Astrocyte of the cerebellum (primary cell): ENCODE measurements around the gene SOX5.

Source experiments
- DNase-seq: peaks from one replicate; pipeline ENCODE4 v3.0.0-alpha.2; 2011; ENCODE audit warnings: low read depth
- H3K4me3 ChIP-seq: 2 replicates; pipeline ENCODE4 v1.5.1; 2011; ENCODE audit warnings: mild to moderate bottlenecking, low read depth, low read length, moderate library complexity
- in situ Hi-C: cut with HindIII; loops from 2 replicates; pipeline ENCODE4 v1.10.0; 2017; ENCODE audit warnings: low sequenced_read_pairs
- TF ChIP-seq, protein P1 (sequence below): IDR thresholded peaks from 2 replicates; pipeline ENCODE4 v1.5.1; 2012; ENCODE audit warnings: low read length, low read depth, moderate library complexity, mild to moderate bottlenecking; ENCODE audit errors: missing control alignments

The SOX5 gene

DNA sequence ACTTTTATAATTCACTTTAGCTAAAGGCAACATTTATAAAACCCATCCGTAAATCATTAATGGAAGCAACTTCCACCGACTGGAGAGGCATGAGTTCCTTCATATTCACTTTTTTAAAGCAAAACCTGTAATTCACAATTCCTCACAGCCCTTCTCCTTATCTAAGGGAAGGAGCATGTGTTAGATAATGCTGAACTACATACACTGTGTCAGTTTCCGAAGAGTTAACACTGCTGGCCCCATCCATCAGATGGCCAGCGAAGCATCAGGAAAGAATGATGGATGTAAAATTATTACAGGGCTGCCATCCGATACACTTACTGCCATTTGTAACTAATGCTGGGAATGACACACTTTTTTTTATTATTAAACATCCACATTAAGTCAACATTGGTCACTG lies 392.8 kb downstream of the SOX5 start:
- DNase-seq: no peak
- TF ChIP-seq, protein P1, sequence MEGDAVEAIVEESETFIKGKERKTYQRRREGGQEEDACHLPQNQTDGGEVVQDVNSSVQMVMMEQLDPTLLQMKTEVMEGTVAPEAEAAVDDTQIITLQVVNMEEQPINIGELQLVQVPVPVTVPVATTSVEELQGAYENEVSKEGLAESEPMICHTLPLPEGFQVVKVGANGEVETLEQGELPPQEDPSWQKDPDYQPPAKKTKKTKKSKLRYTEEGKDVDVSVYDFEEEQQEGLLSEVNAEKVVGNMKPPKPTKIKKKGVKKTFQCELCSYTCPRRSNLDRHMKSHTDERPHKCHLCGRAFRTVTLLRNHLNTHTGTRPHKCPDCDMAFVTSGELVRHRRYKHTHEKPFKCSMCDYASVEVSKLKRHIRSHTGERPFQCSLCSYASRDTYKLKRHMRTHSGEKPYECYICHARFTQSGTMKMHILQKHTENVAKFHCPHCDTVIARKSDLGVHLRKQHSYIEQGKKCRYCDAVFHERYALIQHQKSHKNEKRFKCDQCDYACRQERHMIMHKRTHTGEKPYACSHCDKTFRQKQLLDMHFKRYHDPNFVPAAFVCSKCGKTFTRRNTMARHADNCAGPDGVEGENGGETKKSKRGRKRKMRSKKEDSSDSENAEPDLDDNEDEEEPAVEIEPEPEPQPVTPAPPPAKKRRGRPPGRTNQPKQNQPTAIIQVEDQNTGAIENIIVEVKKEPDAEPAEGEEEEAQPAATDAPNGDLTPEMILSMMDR: no peak
- in situ Hi-C loops: no loop called here
- H3K4me3 ChIP-seq: no peak overlapping the region

DNA sequence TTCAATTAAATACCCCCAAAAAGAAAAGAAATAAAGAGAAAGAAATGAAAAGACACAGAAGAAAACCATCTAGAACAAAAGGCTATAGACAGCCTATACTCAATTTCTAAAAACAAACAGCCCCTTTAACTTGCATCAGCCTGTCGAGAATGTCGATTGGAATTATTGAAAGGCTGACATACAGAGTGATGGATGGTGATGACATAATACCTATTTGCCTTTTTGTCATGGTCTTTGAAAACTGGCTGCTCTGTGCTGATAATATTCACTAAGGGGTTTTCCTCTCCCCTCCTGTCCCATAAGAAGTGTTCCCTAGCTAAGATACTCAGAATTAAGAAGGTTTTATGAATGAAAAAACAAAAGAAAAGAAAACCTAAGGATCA lies 393.7 kb downstream of the SOX5 start:
- TF ChIP-seq, protein P1: no peak
- no peak overlapping the region for H3K4me3 ChIP-seq
- in situ Hi-C loops: no loop called here
- DNase-seq: no peak

DNA sequence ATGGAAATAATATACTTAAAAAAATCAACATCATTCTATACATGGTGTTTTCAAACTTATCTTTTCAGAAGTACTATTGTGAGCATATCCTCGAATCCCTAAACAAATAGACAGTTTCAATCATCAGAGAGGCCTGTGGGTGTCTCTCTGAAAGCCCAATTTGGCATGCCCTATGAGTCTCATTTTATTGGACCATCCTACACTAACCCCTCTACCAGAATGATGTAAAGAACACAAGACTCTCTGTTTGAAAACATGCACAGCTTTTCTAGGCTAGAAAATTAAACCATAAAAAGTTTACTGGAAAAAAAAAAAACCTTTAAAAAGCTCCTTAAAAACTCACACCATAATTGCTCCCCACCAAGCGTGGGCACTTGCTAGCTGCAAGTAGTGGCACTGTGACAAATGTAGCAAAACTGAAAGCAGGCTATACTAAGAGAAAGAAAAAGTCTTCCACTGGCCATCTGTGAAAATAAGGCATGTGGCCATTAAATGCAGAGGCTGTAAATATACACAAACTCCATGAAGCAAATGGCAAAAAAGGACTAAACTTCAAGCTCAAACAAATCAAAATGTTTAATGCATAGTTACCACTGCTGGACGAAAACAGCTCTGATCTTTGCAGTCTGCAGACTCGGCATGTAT lies 394.2 kb downstream of the SOX5 start:
- no peak overlapping the region for H3K4me3 ChIP-seq
- DNase-seq: no peak
- in situ Hi-C loops: no loop called here
- TF ChIP-seq, protein P1: no peak

- in situ Hi-C loops: no loop called here
- TF ChIP-seq, protein P1: no peak
- no peak overlapping the region for H3K4me3 ChIP-seq
- DNase-seq: no peak
Observed at GRCh38 chr12:23552417-23552816, 397.1 kb downstream of the SOX5 start.

DNA sequence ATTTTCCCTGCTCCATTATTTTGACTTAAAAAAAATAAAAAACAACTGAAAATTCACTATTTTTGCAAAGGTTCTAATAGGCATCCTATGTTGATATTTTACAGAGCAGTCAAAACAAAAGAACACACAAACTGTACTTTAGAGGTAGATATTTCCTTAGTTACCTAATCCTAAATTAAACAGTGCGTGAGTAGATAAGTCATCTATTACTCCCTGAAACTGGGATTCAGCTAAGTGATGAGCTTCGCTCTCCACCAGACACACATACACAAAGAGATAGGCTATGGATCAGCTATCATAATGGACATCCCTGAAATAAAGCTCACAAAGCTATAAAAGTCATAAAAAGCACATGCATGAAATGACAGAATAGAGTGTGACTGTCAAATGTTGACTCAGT lies 398.7 kb downstream of the SOX5 start:
- TF ChIP-seq, protein P1: no peak
- in situ Hi-C loops: no loop called here
- DNase-seq: no peak
- no peak overlapping the region for H3K4me3 ChIP-seq

GRCh38 chr12:23548742-23549141 lies 400.7 kb downstream of the SOX5 start:
- DNase-seq: no peak
- TF ChIP-seq, protein P1: no peak
- H3K4me3 ChIP-seq: no peak overlapping the region

GRCh38 chr12:23546756-23547155 lies 402.7 kb downstream of the SOX5 start:
- in situ Hi-C loops: no loop called here
- DNase-seq: no peak
- TF ChIP-seq, protein P1: no peak
- no peak overlapping the region for H3K4me3 ChIP-seq

More at GRCh38 chr12:23548742-23549141, 400.7 kb downstream of the SOX5 start:
- in situ Hi-C loops: no loop called here
